Measurements from ENCODE around the gene FAM117A. TPM values are rescaled to one million over a fixed set of nuclear protein-coding genes. Genes with fewer than 3 reads are reported as not detected.
A peak's percentile ranks its signal among the peaks of the same experiment; 100 is the strongest.

The FAM117A gene
- total RNA-seq, 6 experiments from 2014 or later = 4.4 to 7.3 (median 5.9) TPM

DNA sequence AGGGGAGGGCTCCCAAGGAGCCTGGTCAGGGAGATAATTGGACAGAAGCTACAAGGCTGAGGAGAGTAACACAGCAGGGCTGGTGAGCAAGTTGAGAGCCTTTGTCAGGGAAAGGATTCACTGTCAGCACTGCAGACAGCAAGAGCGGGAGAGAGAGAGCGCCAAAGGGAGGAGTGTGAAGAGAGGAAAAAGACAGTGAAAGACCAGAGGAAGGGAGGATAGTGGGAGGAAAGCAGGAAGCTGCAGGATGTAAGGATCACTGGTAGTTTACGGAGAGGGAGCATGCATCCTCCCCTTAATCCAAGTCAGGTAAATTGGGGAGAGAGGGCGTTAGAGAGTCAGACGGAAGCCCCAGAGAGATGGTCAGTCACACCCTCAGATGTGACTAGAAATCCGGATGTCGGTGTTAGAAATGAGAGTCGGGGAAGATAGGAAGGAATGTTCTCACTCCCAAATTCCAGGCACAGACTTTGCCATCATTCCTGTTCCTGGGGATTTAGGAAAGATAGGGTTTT lies 72.2 kb downstream of the FAM117A start:
- TF ChIP-seq, protein P1, sequence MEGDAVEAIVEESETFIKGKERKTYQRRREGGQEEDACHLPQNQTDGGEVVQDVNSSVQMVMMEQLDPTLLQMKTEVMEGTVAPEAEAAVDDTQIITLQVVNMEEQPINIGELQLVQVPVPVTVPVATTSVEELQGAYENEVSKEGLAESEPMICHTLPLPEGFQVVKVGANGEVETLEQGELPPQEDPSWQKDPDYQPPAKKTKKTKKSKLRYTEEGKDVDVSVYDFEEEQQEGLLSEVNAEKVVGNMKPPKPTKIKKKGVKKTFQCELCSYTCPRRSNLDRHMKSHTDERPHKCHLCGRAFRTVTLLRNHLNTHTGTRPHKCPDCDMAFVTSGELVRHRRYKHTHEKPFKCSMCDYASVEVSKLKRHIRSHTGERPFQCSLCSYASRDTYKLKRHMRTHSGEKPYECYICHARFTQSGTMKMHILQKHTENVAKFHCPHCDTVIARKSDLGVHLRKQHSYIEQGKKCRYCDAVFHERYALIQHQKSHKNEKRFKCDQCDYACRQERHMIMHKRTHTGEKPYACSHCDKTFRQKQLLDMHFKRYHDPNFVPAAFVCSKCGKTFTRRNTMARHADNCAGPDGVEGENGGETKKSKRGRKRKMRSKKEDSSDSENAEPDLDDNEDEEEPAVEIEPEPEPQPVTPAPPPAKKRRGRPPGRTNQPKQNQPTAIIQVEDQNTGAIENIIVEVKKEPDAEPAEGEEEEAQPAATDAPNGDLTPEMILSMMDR (IDR thresholded peaks at IDR 0.05) = no peak
- no peak for TF ChIP-seq POLR2A (IDR thresholded peaks at IDR 0.05)
- Histone ChIP-seq H3K4me1 (peaks cover 0 to 7% (median 0%) of the 10 kb centered on the region in 4 donors), H3K27me3 (peaks cover 0 to 3% of the 10 kb centered on the region in 2 donors), H3K36me3 (no peaks in the 10 kb centered on the region), H3K4me3 (no peak overlapping the region), H3K9me3 (no peaks in the 10 kb centered on the region), H3K27ac (no peak overlapping the region)
- ATAC-seq (no peak), DNase-seq (no peak)
- 48% methylated on average over 7 of the region's 8 CpGs for WGBS (ENCODE audit: insufficient coverage, low coverage, low lambda C conversion rate, missing lambda C conversion rate)
- intact Hi-C loops (cut with DNase I) = no loop called here

DNA sequence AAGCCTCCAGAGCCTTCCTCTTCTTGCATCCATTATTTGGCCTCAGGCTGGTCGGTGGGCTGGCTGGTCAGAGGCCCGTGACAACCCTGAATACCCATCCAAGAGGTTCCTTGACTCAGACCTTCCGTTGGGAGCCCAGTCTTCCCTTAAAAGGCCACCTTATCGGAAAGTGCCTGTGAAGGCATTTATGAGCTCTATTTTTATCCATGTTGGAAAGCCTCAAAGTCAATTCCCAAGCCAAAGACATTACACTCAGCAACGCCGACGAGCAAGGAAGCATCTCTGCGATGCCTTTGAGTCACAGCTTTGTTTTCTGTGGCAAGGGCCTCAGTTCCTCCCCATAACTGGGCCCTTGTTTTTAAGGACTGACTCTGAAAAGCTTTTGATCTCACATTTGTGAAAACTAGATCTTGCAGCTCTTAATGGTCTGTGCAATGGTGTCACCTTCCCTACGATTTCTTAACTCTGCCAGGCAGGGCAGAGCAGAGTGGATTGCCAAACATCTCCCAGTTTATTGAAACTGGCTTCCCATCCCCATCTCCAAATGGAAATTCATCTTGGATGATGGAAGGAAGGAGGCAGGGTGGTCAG lies 72.8 kb downstream of the FAM117A start:
- intact Hi-C loops (cut with DNase I) = no loop called here
- ATAC-seq (peak in 1 of 4 donors; percentile 20), DNase-seq (no peak)
- Histone ChIP-seq H3K36me3 (no peaks in the 10 kb centered on the region), H3K4me1 (peaks cover 0 to 7% (median 0%) of the 10 kb centered on the region in 4 donors), H3K27me3 (peaks cover 0 to 3% of the 10 kb centered on the region in 2 donors), H3K27ac (no peak overlapping the region), H3K9me3 (no peaks in the 10 kb centered on the region), H3K4me3 (no peak overlapping the region)
- TF ChIP-seq POLR2A (IDR thresholded peaks at IDR 0.05) = no peak
- TF ChIP-seq, protein P1 (IDR thresholded peaks at IDR 0.05) = no peak
- WGBS (ENCODE audit: insufficient coverage, low coverage, low lambda C conversion rate, missing lambda C conversion rate) = 68% methylated on average over 7 of the region's 9 CpGs

GRCh38 chr17:49690256-49690655 lies 73.7 kb downstream of the FAM117A start:
- TF ChIP-seq, protein P1 (IDR thresholded peaks at IDR 0.05) = no peak
- intact Hi-C loops (cut with DNase I) = no loop called here
- Histone ChIP-seq H3K27me3 (peaks cover 0 to 3% of the 10 kb centered on the region in 2 donors), H3K4me1 (peaks cover 0 to 7% (median 0%) of the 10 kb centered on the region in 4 donors), H3K36me3 (no peaks in the 10 kb centered on the region), H3K4me3 (no peak overlapping the region), H3K27ac (no peak overlapping the region), H3K9me3 (no peaks in the 10 kb centered on the region)
- WGBS (ENCODE audit: insufficient coverage, low coverage, low lambda C conversion rate, missing lambda C conversion rate) = 49% methylated on average over 2 of the region's 2 CpGs
- DNase-seq = no peak
- peak in 2 of 4 donors; percentile 41 to 42 for ATAC-seq

DNA sequence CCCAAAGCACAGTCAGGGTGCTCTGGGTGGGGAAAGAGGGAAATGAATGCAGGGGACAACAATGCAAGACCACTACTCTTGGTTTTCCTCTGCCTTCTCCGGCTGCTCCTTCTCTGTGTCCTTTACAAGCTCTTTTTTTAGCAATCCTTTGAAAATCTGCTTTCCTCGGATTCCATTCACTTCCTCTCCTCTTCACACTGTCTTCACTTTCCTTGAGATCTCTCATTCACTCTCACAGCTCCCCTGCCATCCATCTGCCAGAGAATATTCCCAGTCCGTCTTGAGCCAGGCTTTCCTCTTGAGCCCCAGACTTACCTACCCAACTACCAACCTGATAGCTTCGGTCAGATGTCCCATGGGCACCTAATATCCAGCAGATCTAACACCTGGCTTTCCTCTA lies 75.1 kb downstream of the FAM117A start:
- WGBS (ENCODE audit: insufficient coverage, low coverage, low lambda C conversion rate, missing lambda C conversion rate) = 80% methylated on average over 4 of the region's 4 CpGs
- intact Hi-C loops (cut with DNase I) = no loop called here
- H3K27ac ChIP-seq = peak overlapping the region; percentile 33 to 81 (median 59)

More for the DNA sequence above, 75.1 kb downstream of the FAM117A start:
- no peak for DNase-seq
- H3K36me3 ChIP-seq = no peaks in the 10 kb centered on the region
- no peak for TF ChIP-seq POLR2A (IDR thresholded peaks at IDR 0.05)
- TF ChIP-seq, protein P1 (IDR thresholded peaks at IDR 0.05) = no peak
- no peak for ATAC-seq
- H3K9me3 ChIP-seq = no peaks in the 10 kb centered on the region
- peaks cover 0 to 3% of the 10 kb centered on the region in 2 donors for H3K27me3 ChIP-seq
- H3K4me1 ChIP-seq = peaks cover 0 to 7% (median 0%) of the 10 kb centered on the region in 4 donors
- H3K4me3 ChIP-seq = no peak overlapping the region

Measured in right lobe of liver (tissue), 6 donors.